Measurements from ENCODE around the gene SP3. TPM values are rescaled to one million over a fixed set of nuclear protein-coding genes. Genes with fewer than 3 reads are reported as not detected.

The SP3 gene
- total and polyA plus RNA-seq, 4 donors, result 14.5 to 183 (median 55.2) TPM

- no peak overlapping the region for H3K4me3 ChIP-seq
- H3K27me3 ChIP-seq (ENCODE audit: control insufficient read depth in 3 of 3, insufficient read depth in 3 of 3, low read length in 2 of 3), result no peaks in the 10 kb centered on the region
- H3K9me3 ChIP-seq (ENCODE audit: control insufficient read depth in 4 of 4, insufficient read depth in 3 of 4, low read length in 3 of 4), result no peaks in the 10 kb centered on the region
- no peaks in the 10 kb centered on the region for H3K36me3 ChIP-seq (ENCODE audit: control insufficient read depth in 4 of 4, insufficient read depth in 4 of 4, low read length in 4 of 4)
- no peak overlapping the region for H3K9ac ChIP-seq (ENCODE audit: insufficient read depth in 1 of 2, low read length in 2 of 2)
- ATAC-seq (ENCODE audit: insufficient read depth, low FRiP score) (no peak), DNase-seq (no peak)
- H3K27ac ChIP-seq (ENCODE audit: low read depth in 1 of 2, low read length in 1 of 2), result no peak overlapping the region
- 75 to 88% methylated on average over 3 of the region's 3 CpGs for WGBS, 2 donors
- peaks cover 0 to 14% (median 0%) of the 10 kb centered on the region in 5 donors for H3K4me1 ChIP-seq (ENCODE audit: control insufficient read depth in 5 of 5, insufficient read depth in 5 of 5, low read length in 5 of 5)
- no peak for TF ChIP-seq CTCF (IDR thresholded peaks at IDR 0.05; ENCODE audit: control extremely low read depth, extremely low read depth)
These were observed 96.8 kb downstream of the SP3 start for GRCh38 chr2:173868406-173868805.

GRCh38 chr2:173866874-173867618 is 98.1 kb downstream of the SP3 start:
- Histone ChIP-seq H3K27ac (ENCODE audit: low read depth in 1 of 2, low read length in 1 of 2) (no peak overlapping the region), H3K36me3 (ENCODE audit: control insufficient read depth in 4 of 4, insufficient read depth in 4 of 4, low read length in 4 of 4) (no peaks in the 10 kb centered on the region), H3K4me1 (ENCODE audit: control insufficient read depth in 5 of 5, insufficient read depth in 5 of 5, low read length in 5 of 5) (peaks cover 0 to 14% (median 0%) of the 10 kb centered on the region in 5 donors), H3K4me3 (no peak overlapping the region), H3K27me3 (ENCODE audit: control insufficient read depth in 3 of 3, insufficient read depth in 3 of 3, low read length in 2 of 3) (no peaks in the 10 kb centered on the region), H3K9me3 (ENCODE audit: control insufficient read depth in 4 of 4, insufficient read depth in 3 of 4, low read length in 3 of 4) (no peaks in the 10 kb centered on the region), H3K9ac (ENCODE audit: insufficient read depth in 1 of 2, low read length in 2 of 2) (no peak overlapping the region)
- DNase-seq (peak; percentile 36 to 47 (median 37)), ATAC-seq (ENCODE audit: insufficient read depth, low FRiP score) (no peak)
- TF ChIP-seq CTCF (IDR thresholded peaks at IDR 0.05; ENCODE audit: control extremely low read depth, extremely low read depth), result no peak
- WGBS, 2 donors, result 76 to 82% methylated on average over 11 of the region's 11 CpGs

- ATAC-seq (ENCODE audit: insufficient read depth, low FRiP score) (no peak), DNase-seq (peak; percentile 35 to 61 (median 37))
- Histone ChIP-seq H3K27ac (ENCODE audit: low read depth in 1 of 2, low read length in 1 of 2) (no peak overlapping the region), H3K36me3 (ENCODE audit: control insufficient read depth in 4 of 4, insufficient read depth in 4 of 4, low read length in 4 of 4) (no peaks in the 10 kb centered on the region), H3K4me3 (no peak overlapping the region), H3K9me3 (ENCODE audit: control insufficient read depth in 4 of 4, insufficient read depth in 3 of 4, low read length in 3 of 4) (no peaks in the 10 kb centered on the region), H3K27me3 (ENCODE audit: control insufficient read depth in 3 of 3, insufficient read depth in 3 of 3, low read length in 2 of 3) (no peaks in the 10 kb centered on the region), H3K4me1 (ENCODE audit: control insufficient read depth in 5 of 5, insufficient read depth in 5 of 5, low read length in 5 of 5) (peaks cover 0 to 14% (median 0%) of the 10 kb centered on the region in 5 donors), H3K9ac (ENCODE audit: insufficient read depth in 1 of 2, low read length in 2 of 2) (no peak overlapping the region)
- WGBS, 2 donors, result 89 to 91% methylated on average over 12 of the region's 12 CpGs
- TF ChIP-seq CTCF (IDR thresholded peaks at IDR 0.05; ENCODE audit: control extremely low read depth, extremely low read depth), result no peak
These were observed 99.0 kb downstream of the SP3 start for GRCh38 chr2:173865971-173866873.
